ENCODE results near the gene NFAM1. TPM values are rescaled to one million over a fixed set of nuclear protein-coding genes. Genes with fewer than 3 reads are reported as not detected.

The NFAM1 gene
- total and polyA plus RNA-seq, 2 of the 13 experiments (the other 11 are each of a cell fraction or from before 2014, with no cell fraction given): 0.03 TPM; not detected in 1

DNA sequence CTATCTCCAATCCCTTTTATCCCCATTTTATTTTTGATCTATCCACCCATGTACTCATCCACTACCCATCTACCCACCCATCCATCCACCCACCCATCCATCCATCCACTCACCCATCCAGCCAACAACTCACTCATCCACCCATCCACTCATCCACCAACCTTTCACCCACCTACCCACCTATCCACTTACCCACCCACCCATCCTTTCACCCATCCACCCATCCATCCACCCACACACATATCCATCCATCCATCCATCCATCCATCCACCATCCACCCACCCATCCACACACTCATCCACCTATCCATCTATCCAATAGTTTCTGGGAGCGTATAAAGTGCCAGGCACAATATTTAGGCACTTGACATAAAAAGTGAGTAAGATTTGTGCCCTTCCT is 39.2 kb upstream of the NFAM1 start:
- H3K79me2 ChIP-seq (ENCODE audit: insufficient read depth, low read length): no peaks in the 10 kb centered on the region
- 18% methylated on average over 1 of the region's 1 CpG for whole genome bisulfite sequencing (ENCODE audit: low lambda C conversion rate)
- ATAC-seq (no peak), FAIRE-seq (no peak), DNase-seq (ENCODE audit: low spot score) (no peak)
- no peak overlapping the region for H2AFZ ChIP-seq (ENCODE audit: low read length)
- ChIA-PET POLR2A (no interaction called here), CTCF (ENCODE audit: low intra/inter-chr PET ratio, low total read pairs) (no interaction called here)
- peaks cover 0 to 4% of the 10 kb centered on the region in 2 experiments; a peak in 3 of 5 replicates for H3K27me3 ChIP-seq (ENCODE audit: control insufficient read depth in 1 of 2, insufficient read depth in 2 of 2, low read length in 2 of 2)
- no peak overlapping the region for H3K4me2 ChIP-seq (ENCODE audit: low read depth, low read length)
- no TSS peak for BruUV-seq (replicated peaks)
- no peak overlapping the region for H3K27ac ChIP-seq (ENCODE audit: extremely low read length, insufficient read depth, low read length)
- intact Hi-C loops (cut with micrococcal nuclease; ENCODE audit: unreplicated experiment) (no loop called here), in situ Hi-C loops (cut with HindIII; ENCODE audit: extremely low pct_ligation_motif_present, low pct_unique_long_range_greater_than_20kb) (no loop called here)
- no peaks in the 10 kb centered on the region for H3K4me1 ChIP-seq (ENCODE audit: insufficient read depth, low read length)
- no peaks in the 10 kb centered on the region for H4K20me1 ChIP-seq (ENCODE audit: insufficient read depth, low read length)
- TF ChIP-seq SALL2 (CRISPR knock-in tag; IDR thresholded peaks at IDR 0.05) (no peak), PTBP1 (IDR thresholded peaks at IDR 0.05; ENCODE audit: low read depth, low read length, poor library complexity, severe bottlenecking) (no peak), ZNF747 (CRISPR knock-in tag; IDR thresholded peaks at IDR 0.05; ENCODE audit: borderline replicate concordance) (no peak), KAT7 (CRISPR knock-in tag; IDR thresholded peaks at IDR 0.05; ENCODE audit: borderline replicate concordance) (no peak), ZNF510 (CRISPR knock-in tag; IDR thresholded peaks at IDR 0.05; ENCODE audit: low read depth) (no peak)
- TF ChIP-seq, protein P1, sequence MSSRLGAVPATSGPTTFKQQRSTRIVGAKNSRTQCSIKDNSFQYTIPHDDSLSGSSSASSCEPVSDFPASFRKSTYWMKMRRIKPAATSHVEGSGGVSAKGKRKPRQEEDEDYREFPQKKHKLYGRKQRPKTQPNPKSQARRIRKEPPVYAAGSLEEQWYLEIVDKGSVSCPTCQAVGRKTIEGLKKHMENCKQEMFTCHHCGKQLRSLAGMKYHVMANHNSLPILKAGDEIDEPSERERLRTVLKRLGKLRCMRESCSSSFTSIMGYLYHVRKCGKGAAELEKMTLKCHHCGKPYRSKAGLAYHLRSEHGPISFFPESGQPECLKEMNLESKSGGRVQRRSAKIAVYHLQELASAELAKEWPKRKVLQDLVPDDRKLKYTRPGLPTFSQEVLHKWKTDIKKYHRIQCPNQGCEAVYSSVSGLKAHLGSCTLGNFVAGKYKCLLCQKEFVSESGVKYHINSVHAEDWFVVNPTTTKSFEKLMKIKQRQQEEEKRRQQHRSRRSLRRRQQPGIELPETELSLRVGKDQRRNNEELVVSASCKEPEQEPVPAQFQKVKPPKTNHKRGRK (CRISPR knock-in tag; IDR thresholded peaks at IDR 0.05): no peak
- TF ChIP-seq, protein P2, sequence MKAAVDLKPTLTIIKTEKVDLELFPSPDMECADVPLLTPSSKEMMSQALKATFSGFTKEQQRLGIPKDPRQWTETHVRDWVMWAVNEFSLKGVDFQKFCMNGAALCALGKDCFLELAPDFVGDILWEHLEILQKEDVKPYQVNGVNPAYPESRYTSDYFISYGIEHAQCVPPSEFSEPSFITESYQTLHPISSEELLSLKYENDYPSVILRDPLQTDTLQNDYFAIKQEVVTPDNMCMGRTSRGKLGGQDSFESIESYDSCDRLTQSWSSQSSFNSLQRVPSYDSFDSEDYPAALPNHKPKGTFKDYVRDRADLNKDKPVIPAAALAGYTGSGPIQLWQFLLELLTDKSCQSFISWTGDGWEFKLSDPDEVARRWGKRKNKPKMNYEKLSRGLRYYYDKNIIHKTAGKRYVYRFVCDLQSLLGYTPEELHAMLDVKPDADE (CRISPR knock-in tag; IDR thresholded peaks at IDR 0.05): no peak
- no peaks in the 10 kb centered on the region for H3K36me3 ChIP-seq (replicated peaks in 1 of 2; ENCODE audit: control insufficient read depth in 1 of 2, insufficient read depth in 2 of 2, low read length in 2 of 2)
- H3K4me3 ChIP-seq (replicated peaks in 1 of 3; ENCODE audit: insufficient read depth in 1 of 3, low read depth in 2 of 3, low read length in 3 of 3): no peak overlapping the region
- no peak overlapping the region for H3K9ac ChIP-seq (ENCODE audit: insufficient read depth, low read depth, low read length)
- no peaks in the 10 kb centered on the region for H3K9me3 ChIP-seq (ENCODE audit: low read length)
